DMS114 treated with DMSO at 0.1 percent for 48 hours (cell line): ENCODE data around the gene KLHL29.

Experiments
- DNase-seq: peaks from one replicate; lab custom pipeline; 2025; ENCODE audit not compliant: unreplicated experiment; lab: John Stamatoyannopoulos, UW

KLHL29 gene

GRCh38 chr2:23622466-23622865 lies 237.5 kb downstream of the KLHL29 start:
- no peak for DNase-seq

- DNase-seq = no peak
Measured at GRCh38 chr2:23622966-23623675, 238.1 kb downstream of the KLHL29 start.

GRCh38 chr2:23624378-23624777 lies 239.4 kb downstream of the KLHL29 start:
- DNase-seq = no peak

- DNase-seq = no peak
Measured at GRCh38 chr2:23624915-23625314, 239.9 kb downstream of the KLHL29 start.

GRCh38 chr2:23625726-23626125 lies 240.7 kb downstream of the KLHL29 start:
- no peak for DNase-seq

GRCh38 chr2:23626701-23627230 lies 241.8 kb downstream of the KLHL29 start:
- no peak for DNase-seq

- no peak for DNase-seq
Measured at GRCh38 chr2:23627236-23628009, 242.4 kb downstream of the KLHL29 start.

- DNase-seq = no peak
Measured at GRCh38 chr2:23628926-23629771, 244.2 kb downstream of the KLHL29 start.

- DNase-seq = no peak
Measured at GRCh38 chr2:23629772-23630480, 244.9 kb downstream of the KLHL29 start.

GRCh38 chr2:23630961-23631360 lies 246.0 kb downstream of the KLHL29 start:
- no peak for DNase-seq

GRCh38 chr2:23631389-23631788 lies 246.4 kb downstream of the KLHL29 start:
- no peak for DNase-seq

GRCh38 chr2:23632386-23632785 lies 247.4 kb downstream of the KLHL29 start:
- no peak for DNase-seq

- no peak for DNase-seq
Measured at GRCh38 chr2:23632831-23633395, 247.9 kb downstream of the KLHL29 start.

- no peak for DNase-seq
Measured at GRCh38 chr2:23633966-23634365, 249.0 kb downstream of the KLHL29 start.

- no peak for DNase-seq
Measured at GRCh38 chr2:23635442-23636340, 250.7 kb downstream of the KLHL29 start.

GRCh38 chr2:23636426-23636825 lies 251.4 kb downstream of the KLHL29 start:
- DNase-seq = no peak

- DNase-seq = no peak
Measured at GRCh38 chr2:23637011-23637778, 252.2 kb downstream of the KLHL29 start.

GRCh38 chr2:23639406-23639982 lies 254.5 kb downstream of the KLHL29 start:
- DNase-seq = no peak
